Measurements from ENCODE around the gene SAMD8.
A peak's percentile ranks its signal among the peaks of the same experiment; 100 is the strongest.

SAMD8 gene

DNA sequence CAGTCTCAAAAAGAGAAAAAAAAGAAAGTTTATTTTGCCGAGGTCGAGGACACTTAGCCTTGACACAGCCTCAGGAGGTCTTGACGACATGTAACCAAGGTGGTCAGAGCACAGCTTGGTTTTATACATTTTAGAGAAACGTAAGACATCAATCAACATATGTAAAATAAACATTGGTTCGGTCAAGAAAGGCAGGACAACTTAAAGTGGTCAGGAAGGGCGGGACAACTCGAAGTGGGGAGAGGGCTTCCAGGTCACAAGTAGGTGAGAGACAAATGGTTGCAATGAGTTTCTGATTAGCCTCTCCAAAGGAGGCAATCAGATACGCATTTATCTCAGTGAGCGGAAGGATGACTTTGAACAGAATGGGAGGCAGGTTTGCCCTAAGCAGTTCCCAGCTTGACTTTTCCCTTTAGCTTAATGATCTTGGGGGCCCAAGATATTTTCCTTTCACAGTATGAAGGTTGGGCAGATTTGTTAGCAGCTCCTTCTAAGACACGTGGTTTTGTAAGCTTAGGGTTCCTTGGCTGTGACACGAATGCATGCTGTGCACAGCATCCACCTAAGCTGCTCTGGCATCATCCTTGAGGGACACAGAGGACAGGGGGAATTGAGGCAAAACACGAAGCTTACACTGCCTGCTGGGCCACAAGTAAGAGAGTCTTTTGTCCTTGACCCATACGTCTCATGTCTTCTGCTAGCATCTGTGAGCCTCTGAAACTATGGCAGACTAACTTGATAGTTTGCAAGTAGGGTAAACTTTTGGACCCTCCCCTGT is 95.8 kb downstream of the SAMD8 start:
- no peak for TF ChIP-seq ZFX (IDR thresholded peaks at IDR 0.05)
- TF ChIP-seq, protein P1, sequence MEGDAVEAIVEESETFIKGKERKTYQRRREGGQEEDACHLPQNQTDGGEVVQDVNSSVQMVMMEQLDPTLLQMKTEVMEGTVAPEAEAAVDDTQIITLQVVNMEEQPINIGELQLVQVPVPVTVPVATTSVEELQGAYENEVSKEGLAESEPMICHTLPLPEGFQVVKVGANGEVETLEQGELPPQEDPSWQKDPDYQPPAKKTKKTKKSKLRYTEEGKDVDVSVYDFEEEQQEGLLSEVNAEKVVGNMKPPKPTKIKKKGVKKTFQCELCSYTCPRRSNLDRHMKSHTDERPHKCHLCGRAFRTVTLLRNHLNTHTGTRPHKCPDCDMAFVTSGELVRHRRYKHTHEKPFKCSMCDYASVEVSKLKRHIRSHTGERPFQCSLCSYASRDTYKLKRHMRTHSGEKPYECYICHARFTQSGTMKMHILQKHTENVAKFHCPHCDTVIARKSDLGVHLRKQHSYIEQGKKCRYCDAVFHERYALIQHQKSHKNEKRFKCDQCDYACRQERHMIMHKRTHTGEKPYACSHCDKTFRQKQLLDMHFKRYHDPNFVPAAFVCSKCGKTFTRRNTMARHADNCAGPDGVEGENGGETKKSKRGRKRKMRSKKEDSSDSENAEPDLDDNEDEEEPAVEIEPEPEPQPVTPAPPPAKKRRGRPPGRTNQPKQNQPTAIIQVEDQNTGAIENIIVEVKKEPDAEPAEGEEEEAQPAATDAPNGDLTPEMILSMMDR (conservative IDR thresholded peaks at IDR 0.05), result no peak
- H3K27ac ChIP-seq, result no peak overlapping the region

DNA sequence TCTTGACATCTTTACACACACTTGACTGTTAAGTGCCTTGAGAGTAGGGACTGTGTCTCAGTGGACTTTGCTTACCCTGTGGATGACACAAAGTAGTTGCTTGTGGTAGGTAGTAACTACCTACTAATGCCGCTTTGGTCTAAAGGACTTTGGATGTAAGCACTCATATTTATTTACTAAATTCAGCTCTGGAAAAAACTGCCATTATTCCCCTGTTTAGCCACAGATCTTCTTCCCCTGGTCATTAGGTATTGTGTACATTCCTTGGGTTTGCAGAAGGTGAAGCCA is 96.3 kb downstream of the SAMD8 start:
- TF ChIP-seq ZFX (IDR thresholded peaks at IDR 0.05), result no peak
- no peak overlapping the region for H3K27ac ChIP-seq

DNA sequence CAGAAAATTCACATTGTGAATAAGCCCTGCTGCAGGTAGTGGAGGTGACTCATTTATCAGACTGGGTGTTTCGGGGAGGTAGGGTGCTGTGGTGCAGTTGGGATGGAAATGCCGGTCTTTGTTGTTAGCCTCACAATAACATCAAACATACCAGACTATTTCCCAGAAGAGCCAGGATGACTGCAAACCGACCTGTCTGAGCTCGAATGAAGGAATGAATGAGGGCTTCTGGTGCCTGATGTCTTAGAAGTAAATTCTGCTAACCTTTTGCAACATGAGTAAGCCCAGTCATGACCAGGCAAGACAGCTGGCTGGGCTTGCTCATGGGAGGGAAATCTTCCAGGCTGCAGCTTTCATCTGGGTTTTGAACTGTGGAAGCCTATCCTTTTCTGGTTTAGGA is 96.7 kb downstream of the SAMD8 start:
- no peak overlapping the region for H3K27ac ChIP-seq
- TF ChIP-seq ZFX (IDR thresholded peaks at IDR 0.05), result no peak
- TF ChIP-seq, protein P1 (conservative IDR thresholded peaks at IDR 0.05), result no peak

DNA sequence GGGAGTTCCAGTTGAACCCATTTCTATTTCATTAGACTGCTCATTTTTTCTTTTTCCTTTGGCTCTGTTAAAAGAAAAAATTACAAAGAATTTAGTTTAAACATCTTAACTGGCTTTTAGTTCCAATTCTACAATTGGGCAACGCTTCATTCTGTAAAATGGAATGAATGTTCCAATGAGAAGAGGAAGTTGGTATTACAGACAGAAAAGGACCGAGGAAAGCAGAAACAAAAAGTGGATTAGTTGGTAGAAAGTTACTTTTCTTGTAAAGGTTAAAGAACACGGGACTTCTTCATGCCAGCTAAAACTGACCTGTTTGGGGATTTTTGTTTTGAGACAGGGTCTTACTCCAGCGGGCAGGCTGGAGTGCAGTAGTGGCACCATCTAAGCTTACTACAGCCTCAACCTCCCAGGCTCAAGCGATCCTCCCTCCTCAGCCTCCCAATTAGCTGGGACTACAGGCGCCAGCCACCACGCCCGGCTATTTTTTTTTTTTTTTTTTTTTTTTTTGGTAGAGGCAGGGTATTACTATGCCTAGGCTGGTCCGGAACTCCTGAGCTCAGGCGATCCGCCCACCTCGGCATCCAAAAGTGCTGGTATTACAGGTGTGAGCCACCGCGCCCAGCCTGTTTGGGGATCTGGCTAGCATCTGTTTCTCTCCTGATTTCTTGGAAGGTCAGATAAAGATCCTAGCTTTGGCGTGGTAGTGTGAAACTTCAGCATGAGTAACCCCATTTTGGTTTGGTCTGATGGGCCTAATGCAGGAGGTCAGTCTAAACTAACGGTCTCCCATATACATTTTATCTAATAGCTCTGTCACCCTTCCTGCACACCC is 97.8 kb downstream of the SAMD8 start:
- peak; percentile 40; the same call in 1 of the 2 replicates for TF ChIP-seq ZFX (IDR thresholded peaks at IDR 0.05)
- TF ChIP-seq, protein P1 (conservative IDR thresholded peaks at IDR 0.05), result no peak
- peak overlapping the region; percentile 99 for H3K27ac ChIP-seq

DNA sequence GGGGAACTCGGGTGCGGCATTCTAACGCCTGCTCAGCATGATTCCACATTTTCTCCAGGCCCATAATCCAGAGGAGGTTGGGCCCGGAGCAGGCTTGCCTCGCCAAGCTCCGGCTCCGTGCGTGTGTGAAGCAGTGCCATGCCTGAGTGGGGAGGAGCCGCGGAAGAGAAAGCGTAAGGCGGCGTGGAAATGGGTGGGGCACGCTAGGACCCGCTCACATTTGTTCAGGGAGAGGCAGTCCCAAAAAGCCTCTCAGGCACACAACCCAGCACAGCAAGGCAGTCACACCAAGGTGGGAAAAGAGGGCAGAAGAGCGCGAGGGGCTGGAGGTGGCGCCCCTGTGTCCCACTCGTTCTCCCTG is 98.4 kb downstream of the SAMD8 start:
- H3K27ac ChIP-seq, result peak overlapping the region; percentile 99
- TF ChIP-seq, protein P1 (conservative IDR thresholded peaks at IDR 0.05), result no peak
- TF ChIP-seq ZFX (IDR thresholded peaks at IDR 0.05), result no peak

GRCh38 chr10:75210282-75211006 is 99.0 kb downstream of the SAMD8 start, which contains the start of gene VDAC2:
Gene VDAC2 (plus strand): TSS chr10:75210796. CDS start chr10:75211159, 363 bp downstream.
- TF ChIP-seq, protein P1 (conservative IDR thresholded peaks at IDR 0.05), result no peak
- TF ChIP-seq ZFX (IDR thresholded peaks at IDR 0.05), result peak; percentile 97
- H3K27ac ChIP-seq, result peak within 1 kb of the TSS; percentile 99

DNA sequence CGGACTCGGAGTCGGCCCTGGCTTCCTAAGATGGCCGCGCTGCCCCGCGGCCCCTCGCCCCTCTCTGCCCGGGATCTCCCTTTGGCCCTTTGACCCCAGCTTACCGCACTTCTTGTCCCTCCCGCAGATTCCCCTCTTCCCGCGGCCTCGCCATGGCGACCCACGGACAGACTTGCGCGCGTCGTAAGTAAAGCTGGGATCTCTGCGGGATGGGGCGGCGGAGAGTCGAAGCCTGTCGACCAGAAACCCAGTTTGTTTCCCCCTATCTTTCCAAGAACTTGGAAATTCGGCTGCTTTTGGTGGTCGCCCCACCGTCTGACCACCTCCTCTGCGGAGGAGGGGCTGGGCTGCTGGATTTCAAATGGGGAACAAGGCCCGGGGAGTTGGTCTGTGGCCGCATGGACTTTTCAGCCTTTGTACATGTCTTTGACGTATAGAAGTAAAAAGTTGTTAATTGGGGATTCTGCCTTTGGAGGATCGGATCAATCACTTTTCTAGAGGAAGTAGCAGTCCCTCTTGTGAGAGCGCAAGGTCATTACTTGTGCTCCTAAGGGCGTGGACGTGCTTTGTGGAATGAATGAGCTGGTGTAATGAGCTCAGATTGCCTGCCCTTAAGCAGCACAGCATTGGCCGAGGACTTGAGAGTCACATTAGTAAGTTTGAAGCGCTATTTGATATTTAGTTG is 99.7 kb downstream of the SAMD8 start:
- H3K27ac ChIP-seq, result peak overlapping the region; percentile 99
- TF ChIP-seq ZFX (IDR thresholded peaks at IDR 0.05), result peak; percentile 81
- TF ChIP-seq, protein P1 (conservative IDR thresholded peaks at IDR 0.05), result no peak

Data from C4-2B (cell line).